Subcutaneous abdominal adipose tissue (tissue), 5 donors: ENCODE measurements around the gene LCN9.
"Not testable (repeated sequence)": the region's sequence is repeated elsewhere in the genome, so short reads cannot be mapped to it uniquely, and the experiment has no call there.

ENCODE experiments used
- H3K27ac ChIP-seq: one replicate; pipeline ENCODE4 v1.7.0; 2013; ENCODE audit warnings: low read depth, mild to moderate bottlenecking, inconsistent platforms, low read length, moderate library complexity
- H3K27me3 ChIP-seq, 5 donors: one replicate each; pipeline ENCODE4 v1.7.0; 2013; ENCODE audit warnings: low read length in 5 of 5, inconsistent platforms in 1 of 5; ENCODE audit not compliant: control insufficient read depth in 5 of 5, insufficient read depth in 4 of 5
- H3K36me3 ChIP-seq, 5 donors: one replicate each; pipeline ENCODE4 v1.7.0; 2013; ENCODE audit warnings: low read length in 5 of 5; ENCODE audit not compliant: control insufficient read depth in 5 of 5, insufficient read depth in 5 of 5
- H3K4me1 ChIP-seq, 5 donors: one replicate each; pipeline ENCODE4 v1.7.0; 2013; ENCODE audit warnings: low read length in 5 of 5, mild to moderate bottlenecking in 3 of 5, moderate library complexity in 1 of 5; ENCODE audit not compliant: control insufficient read depth in 5 of 5, insufficient read depth in 5 of 5
- H3K4me3 ChIP-seq, 5 donors: one replicate each; pipeline ENCODE4 v1.7.0; 2013; ENCODE audit warnings: low read length in 5 of 5, low read depth in 1 of 5
- H3K9ac ChIP-seq, 5 donors: one replicate each; pipeline ENCODE4 v1.7.0; 2013; ENCODE audit warnings: low read length in 5 of 5, mild to moderate bottlenecking in 4 of 5, moderate library complexity in 3 of 5
- H3K9me3 ChIP-seq, 5 donors: one replicate each; pipeline ENCODE4 v1.7.0; 2013; ENCODE audit warnings: low read length in 5 of 5; ENCODE audit not compliant: control insufficient read depth in 5 of 5
- donor health status: healthy.
- donor health status: healthy.
- donor health status: healthy.
- donor health status: healthy.
- donor health status: healthy.

Gene LCN9

DNA sequence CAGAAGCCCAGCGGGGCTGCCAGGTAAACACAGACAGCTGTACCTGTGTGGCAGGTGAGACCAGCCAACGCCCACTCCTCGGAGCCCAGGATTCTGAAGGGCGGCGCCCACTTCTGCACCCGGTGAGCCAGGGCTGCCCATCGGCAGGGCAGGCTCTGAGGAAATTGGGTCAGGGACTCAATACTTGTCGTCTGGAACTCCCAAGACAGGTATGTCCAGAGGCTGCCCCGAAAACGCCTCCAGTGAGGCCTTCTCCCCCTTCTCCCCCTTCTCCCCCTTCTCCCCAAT lies 43.6 kb upstream of the LCN9 start:
- no peaks in the 10 kb centered on the region for H3K9me3 ChIP-seq
- H3K4me3 ChIP-seq = no peak overlapping the region
- peaks cover 17 to 30% (median 20%) of the 10 kb centered on the region in 5 donors for H3K27me3 ChIP-seq
- H3K9ac ChIP-seq = no peak overlapping the region
- no peaks in the 10 kb centered on the region for H3K36me3 ChIP-seq
- peaks cover 0 to 2% (median 0%) of the 10 kb centered on the region in 5 donors for H3K4me1 ChIP-seq
- H3K27ac ChIP-seq = no peak overlapping the region

GRCh38 chr9:135620558-135620957 lies 42.6 kb upstream of the LCN9 start:
- Histone ChIP-seq H3K36me3 (no peaks in the 10 kb centered on the region), H3K9ac (no peak overlapping the region), H3K4me3 (no peak overlapping the region), H3K9me3 (no peaks in the 10 kb centered on the region), H3K27ac (no peak overlapping the region), H3K4me1 (peaks cover 0 to under 1% (median 0%) of the 10 kb centered on the region in 5 donors), H3K27me3 (peaks cover 14 to 25% (median 19%) of the 10 kb centered on the region in 5 donors)

DNA sequence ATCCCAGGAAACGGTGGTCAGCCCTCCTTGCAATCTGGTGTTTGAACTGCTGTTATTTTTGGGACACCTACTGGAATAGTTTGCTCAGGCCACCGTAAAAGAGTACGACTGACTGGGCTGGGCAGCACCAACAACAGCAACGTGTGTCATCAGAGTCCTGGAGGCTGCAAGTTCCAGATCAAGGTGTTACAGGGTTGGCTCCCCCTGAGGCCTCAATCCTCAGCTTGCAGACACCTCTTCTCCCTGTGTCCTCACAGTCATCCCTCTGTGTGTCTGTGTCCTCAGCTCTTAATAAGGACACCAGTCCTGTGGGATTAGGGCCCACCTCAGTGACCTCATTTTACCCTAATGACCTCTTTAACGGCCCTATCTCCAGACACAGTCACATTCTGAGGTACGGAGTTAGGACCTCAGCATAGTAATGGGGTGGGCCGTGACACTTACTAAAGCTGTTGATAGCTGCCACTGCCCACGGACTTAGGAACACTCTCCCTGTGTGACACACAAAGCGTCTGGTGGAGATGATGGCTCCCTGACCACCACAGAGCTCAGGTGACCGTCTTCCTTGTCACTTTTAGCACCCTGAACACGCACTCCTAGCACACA lies 40.6 kb upstream of the LCN9 start:
- no peaks in the 10 kb centered on the region for H3K4me1 ChIP-seq
- H3K27me3 ChIP-seq = peaks cover 5 to 19% (median 17%) of the 10 kb centered on the region in 5 donors
- H3K9ac ChIP-seq = no peak overlapping the region
- H3K36me3 ChIP-seq = no peaks in the 10 kb centered on the region
- peaks cover 2 to 13% (median 13%) of the 10 kb centered on the region in 5 donors for H3K9me3 ChIP-seq
- no peak overlapping the region for H3K4me3 ChIP-seq
- H3K27ac ChIP-seq = no peak overlapping the region

DNA sequence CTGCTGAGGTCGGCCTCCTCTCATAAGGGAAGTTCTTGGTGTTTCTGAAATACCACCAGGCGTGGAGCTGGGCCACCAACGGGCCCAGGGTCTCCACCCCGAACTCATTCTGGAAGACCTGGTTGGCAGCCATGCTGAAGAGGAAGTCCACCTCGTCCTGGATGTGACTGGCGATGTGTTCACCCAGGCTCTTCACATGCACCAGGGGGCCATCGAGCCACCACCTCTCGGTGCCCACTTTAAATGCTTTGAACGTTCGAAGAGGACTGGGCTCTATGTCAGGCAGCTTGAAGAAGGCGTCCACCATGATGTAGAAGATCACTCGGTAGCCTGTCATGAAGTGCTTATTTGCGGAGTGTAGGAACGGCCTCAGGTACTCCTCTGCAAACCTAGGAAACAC lies 38.8 kb upstream of the LCN9 start:
- H3K36me3 ChIP-seq = no peaks in the 10 kb centered on the region
- peaks cover 5 to 21% (median 16%) of the 10 kb centered on the region in 5 donors for H3K9me3 ChIP-seq
- H3K9ac ChIP-seq = no peak overlapping the region
- H3K4me3 ChIP-seq = no peak overlapping the region
- no peaks in the 10 kb centered on the region for H3K4me1 ChIP-seq
- peaks cover 0 to 13% (median 7%) of the 10 kb centered on the region in 5 donors for H3K27me3 ChIP-seq
- no peak overlapping the region for H3K27ac ChIP-seq

GRCh38 chr9:135632841-135633240 lies 30.3 kb upstream of the LCN9 start:
- Histone ChIP-seq H3K9me3 (peaks cover 2 to 11% (median 3%) of the 10 kb centered on the region in 5 donors), H3K27me3 (peaks cover 0 to 10% (median 6%) of the 10 kb centered on the region in 5 donors), H3K4me3 (no peak overlapping the region), H3K4me1 (no peaks in the 10 kb centered on the region), H3K9ac (no peak overlapping the region), H3K27ac (no peak overlapping the region), H3K36me3 (no peaks in the 10 kb centered on the region)

DNA sequence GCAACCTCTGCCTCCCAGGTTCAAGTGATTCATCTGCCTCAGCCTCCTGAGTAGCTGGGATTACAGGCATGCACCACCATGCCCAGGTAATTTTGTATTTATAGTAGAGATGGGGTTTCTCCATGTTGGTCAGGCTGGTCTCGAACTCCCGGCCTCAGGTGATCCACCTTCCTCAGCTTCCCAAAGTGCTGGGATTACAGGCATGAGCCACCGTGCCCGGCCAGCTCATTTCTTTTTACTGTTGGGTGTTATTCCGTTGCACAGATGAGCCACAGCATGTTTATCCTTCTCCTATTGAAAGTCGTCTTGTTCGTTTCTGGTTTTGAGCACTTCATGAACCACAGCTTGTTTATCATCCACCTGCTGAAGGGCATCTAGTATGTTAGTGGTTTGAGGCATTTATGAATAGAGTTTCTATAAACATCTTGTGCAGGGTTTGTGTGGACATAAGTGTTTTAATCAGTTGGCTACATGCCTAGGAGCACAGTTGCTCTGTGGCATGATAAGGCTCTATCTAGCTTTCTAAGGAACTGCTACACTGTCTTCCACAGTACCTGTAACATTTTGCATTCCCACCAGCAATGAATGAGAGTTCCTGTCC lies 26.1 kb upstream of the LCN9 start:
- not testable (repeated sequence) for H3K27ac ChIP-seq, H3K9ac ChIP-seq, H3K4me3 ChIP-seq, H3K9me3 ChIP-seq, H3K4me1 ChIP-seq, H3K36me3 ChIP-seq
- peaks cover 0 to 13% (median 6%) of the 10 kb centered on the region in 5 donors for H3K27me3 ChIP-seq

- Histone ChIP-seq H3K9ac (no peak within 1 kb of the TSS), H3K36me3 (no peaks in the 10 kb centered on the region), H3K27ac (no peak within 1 kb of the TSS), H3K9me3 (peaks cover 0 to 5% (median 1%) of the 10 kb centered on the region in 5 donors), H3K4me3 (no peak within 1 kb of the TSS), H3K27me3 (peaks cover 0 to 10% (median 6%) of the 10 kb centered on the region in 5 donors), H3K4me1 (no peaks in the 10 kb centered on the region)
Observed at GRCh38 chr9:135639196-135639595, 23.9 kb upstream of the LCN9 start, which contains the start of gene GLT6D1. Gene GLT6D1, minus strand, starts transcription at chr9:135639540. Its CDS starts 353 bp downstream, at chr9:135639187.

DNA sequence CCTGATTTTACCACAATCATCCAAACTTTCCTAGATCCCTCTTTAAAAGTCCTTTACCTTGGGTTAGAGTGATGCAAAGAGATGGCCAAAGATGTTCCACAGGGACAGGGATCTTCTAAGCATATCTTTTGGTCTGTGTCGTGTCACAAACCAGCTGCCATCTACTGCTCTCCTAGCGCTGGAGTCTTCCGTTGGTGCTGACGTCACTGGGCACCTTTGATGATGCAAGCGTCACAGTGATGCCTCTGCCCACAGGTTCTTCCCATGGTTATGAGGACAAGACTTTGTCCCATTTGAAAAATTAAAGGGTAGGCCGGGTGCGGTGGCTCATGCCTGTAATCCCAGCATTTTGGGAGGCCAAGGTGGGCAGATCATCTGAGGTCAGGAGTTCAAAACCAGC lies 22.1 kb upstream of the LCN9 start:
- Histone ChIP-seq H3K4me3 (no peak overlapping the region), H3K27me3 (peaks cover 0 to 9% (median 2%) of the 10 kb centered on the region in 5 donors), H3K4me1 (no peaks in the 10 kb centered on the region)

GRCh38 chr9:135641745-135642144 lies 21.4 kb upstream of the LCN9 start:
- Histone ChIP-seq H3K27me3 (peaks cover 0 to 6% (median 2%) of the 10 kb centered on the region in 5 donors), H3K9ac (no peak overlapping the region), H3K27ac (no peak overlapping the region), H3K4me3 (no peak overlapping the region), H3K36me3 (no peaks in the 10 kb centered on the region), H3K9me3 (peaks cover 11 to 29% (median 17%) of the 10 kb centered on the region in 5 donors), H3K4me1 (no peaks in the 10 kb centered on the region)

More for the DNA sequence above, 22.1 kb upstream of the LCN9 start:
- Histone ChIP-seq H3K9ac (no peak overlapping the region), H3K9me3 (peaks cover 11 to 23% (median 16%) of the 10 kb centered on the region in 5 donors), H3K27ac (no peak overlapping the region), H3K36me3 (no peaks in the 10 kb centered on the region)

GRCh38 chr9:135644631-135645218 lies 18.4 kb upstream of the LCN9 start:
- Histone ChIP-seq H3K27me3 (peaks cover 0 to 2% (median 0%) of the 10 kb centered on the region in 5 donors), H3K9me3 (peaks cover 22 to 55% (median 39%) of the 10 kb centered on the region in 5 donors), H3K9ac (no peak overlapping the region)

More at GRCh38 chr9:135644631-135645218, 18.4 kb upstream of the LCN9 start:
- Histone ChIP-seq H3K4me1 (no peaks in the 10 kb centered on the region), H3K27ac (no peak overlapping the region), H3K36me3 (no peaks in the 10 kb centered on the region), H3K4me3 (peak overlapping the region in 1 of 5 donors; percentile 57)
